ENCODE data around the gene PRSS8.

The PRSS8 gene

DNA sequence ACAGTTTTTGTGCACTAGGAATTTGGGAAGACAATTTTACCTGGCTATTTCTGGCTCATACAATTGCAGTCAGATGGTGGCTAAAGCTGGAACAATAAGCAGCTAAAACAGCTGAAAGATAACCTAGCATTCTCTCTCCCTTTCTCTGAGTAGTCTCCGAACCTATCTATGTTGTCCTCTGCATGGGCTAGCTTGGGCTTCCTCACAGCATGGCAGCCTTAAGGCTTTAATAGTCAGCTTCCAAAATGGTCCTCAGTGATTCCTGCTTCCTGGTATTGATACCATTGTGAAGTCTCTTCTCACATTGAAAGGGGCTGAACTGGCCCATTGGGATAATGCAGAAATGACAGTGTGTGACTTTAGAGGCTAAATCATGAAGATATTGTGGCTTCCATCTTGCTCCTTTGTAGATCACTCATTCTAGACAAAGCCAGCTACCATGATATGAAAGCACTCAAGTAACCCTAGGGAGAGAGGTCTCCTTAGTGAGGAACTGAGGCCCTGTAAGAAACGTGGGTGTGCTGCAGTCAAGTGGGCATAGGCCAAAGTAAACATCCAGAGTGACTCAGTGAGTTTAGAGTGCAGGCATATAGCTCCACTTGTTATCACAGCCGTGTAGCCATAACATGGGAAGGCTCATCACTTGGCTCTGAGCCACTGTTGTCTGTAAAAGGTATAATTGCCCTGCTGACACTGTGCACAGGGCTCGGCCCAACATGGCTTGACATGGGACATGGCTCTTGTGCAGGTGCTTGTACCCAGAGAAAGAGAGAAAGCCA lies 35.5 kb downstream of the PRSS8 start:
- no peak for DNase-seq

DNA sequence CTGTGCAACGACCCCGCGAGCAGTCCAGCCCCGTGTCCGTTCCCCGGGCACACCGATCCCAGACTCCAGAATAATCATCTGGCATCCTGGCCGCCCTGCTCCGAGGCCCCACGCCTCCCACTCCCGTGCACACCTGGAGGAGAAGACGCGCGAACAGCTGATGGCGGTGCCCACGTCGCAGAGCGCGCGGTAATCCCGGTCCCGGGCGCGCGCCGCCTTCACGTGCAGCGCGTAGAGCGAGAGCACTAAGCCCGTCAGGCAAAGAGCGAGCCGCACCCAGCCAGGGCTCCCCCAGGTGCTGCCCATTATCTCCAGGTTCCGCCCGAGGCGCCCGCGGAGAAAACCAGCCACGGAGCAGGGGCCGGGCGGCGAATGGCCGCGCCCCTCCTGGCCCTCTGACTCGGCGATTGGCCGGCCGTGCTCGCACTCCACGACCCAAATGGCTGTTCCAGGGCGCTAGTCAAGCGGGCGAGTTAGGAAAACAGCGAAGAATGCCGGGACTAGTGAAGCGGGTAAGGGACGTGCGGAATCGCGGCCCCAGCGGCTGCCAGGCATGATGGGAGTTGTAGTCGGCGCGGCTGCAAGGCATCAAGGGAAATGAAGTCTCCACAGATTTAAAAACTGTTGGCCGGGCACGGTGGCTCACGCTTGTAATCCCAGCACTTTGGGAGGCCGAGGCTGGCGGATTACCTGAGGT lies 41.0 kb downstream of the PRSS8 start, which contains the start of gene VKORC1:
VKORC1 (minus strand) TSS at position 374 of the 697 bp plus-strand sequence; CDS start at position 306, 68 bp downstream.
- DNase-seq, result peak; percentile 74

DNA sequence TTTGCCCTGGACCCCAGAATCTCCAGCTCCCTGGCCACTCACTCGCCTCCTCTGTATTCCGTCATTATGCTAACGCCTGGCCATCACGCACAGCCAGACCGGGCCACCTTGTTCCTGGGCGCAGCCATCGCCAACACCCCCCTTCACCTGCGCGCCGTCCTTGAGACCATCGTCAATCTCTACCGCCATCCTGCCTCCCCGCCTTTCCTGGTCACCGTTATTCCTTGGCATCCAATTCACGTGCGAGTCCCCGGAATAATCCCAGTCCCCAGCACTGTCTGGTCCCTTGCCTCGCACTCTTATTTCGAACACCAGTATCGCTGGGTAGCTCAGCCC lies 41.5 kb downstream of the PRSS8 start:
- no peak for DNase-seq

DNA sequence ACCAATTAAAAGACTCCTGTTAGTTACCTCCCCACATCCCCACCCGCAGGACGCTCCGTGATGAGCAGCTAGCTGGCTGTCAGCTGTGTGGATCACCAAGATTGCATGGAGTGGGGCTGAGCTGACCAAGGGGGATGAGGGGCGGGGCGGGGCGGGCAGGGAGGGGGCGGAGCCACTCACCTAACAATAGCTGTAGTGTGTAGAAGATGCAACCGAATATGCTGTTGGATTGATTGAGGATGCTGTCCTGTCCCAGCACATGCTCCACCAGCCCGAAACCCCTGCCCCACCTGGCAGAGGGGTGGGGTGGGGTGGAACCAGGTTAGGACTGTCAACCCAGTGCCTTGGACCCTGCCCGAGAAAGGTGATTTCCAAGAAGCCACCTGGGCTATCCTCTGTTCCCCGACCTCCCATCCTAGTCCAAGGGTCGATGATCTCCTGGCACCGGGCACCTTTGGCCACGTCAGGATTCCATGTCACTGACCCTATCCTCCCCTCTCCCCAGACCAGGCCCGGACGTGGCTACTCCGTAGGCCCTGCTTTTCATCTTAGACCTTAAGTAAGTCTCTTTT lies 42.3 kb downstream of the PRSS8 start:
- no peak for DNase-seq

DNA sequence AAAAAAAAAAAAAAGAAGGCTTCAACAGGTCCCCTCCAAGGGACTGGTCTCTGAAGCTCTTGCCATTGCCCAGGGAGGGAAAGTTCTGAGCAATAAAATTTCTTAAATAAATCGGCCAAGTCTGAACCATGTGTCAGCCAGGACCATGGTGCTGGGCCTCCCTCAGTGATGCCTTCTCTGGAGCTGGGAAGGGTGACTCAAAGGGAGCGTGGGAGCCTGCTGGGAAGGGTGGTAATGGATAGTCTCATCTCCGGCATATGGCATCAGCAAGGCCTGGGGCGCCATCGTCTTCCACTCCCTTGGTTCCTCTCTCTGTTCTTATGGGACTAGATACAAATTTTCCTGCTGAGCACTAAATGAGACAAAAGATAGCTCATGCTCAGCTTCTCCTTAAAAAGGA lies 43.2 kb downstream of the PRSS8 start:
- no peak for DNase-seq

- no peak for DNase-seq
These were observed 45.0 kb downstream of the PRSS8 start for GRCh38 chr16:31090540-31090939.

GRCh38 chr16:31089199-31089598 lies 46.3 kb downstream of the PRSS8 start:
- no peak for DNase-seq

GRCh38 chr16:31088459-31089183 lies 46.9 kb downstream of the PRSS8 start, which contains the start of gene PRSS53:
Gene PRSS53, minus strand, starts transcription at chr16:31088943. Its CDS starts 134 bp downstream, at chr16:31088809.
- no peak for DNase-seq

- no peak for DNase-seq
These were observed 47.6 kb downstream of the PRSS8 start for GRCh38 chr16:31087971-31088370.

DNA sequence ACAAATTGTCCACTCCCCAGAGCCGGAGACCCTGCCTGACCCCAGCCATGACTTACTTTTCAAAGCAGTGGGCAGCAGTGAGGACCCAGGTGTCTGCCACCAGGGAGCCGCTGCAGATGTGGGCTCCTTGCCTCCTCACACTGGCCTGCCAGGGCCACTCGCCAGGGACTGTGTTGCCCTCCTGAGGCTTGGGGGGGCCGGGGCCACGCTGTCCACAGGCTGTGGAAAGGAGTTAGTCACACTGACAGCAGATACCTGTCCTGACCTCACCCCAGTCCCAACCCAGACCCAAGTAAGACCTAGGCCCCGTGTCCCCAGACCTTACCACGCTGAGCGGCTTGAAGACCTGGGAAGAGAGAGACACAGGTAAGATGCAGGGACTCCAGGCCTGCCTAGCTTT lies 48.0 kb downstream of the PRSS8 start:
- no peak for DNase-seq

DNA sequence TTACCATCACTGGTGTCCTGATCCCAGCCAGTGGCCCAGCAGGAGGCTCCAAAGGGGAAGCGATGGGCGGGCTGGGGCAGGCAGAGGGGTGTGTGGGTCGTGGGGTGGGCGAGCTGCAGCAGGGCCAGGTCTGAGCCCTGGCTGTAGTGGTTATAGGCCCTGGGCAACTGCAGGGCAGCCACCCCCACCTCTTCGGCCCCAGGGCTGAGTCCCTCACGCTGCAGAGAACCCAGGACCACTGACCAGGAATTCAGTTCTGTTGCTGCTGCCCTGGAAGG lies 49.0 kb downstream of the PRSS8 start:
- DNase-seq, result no peak

DNA sequence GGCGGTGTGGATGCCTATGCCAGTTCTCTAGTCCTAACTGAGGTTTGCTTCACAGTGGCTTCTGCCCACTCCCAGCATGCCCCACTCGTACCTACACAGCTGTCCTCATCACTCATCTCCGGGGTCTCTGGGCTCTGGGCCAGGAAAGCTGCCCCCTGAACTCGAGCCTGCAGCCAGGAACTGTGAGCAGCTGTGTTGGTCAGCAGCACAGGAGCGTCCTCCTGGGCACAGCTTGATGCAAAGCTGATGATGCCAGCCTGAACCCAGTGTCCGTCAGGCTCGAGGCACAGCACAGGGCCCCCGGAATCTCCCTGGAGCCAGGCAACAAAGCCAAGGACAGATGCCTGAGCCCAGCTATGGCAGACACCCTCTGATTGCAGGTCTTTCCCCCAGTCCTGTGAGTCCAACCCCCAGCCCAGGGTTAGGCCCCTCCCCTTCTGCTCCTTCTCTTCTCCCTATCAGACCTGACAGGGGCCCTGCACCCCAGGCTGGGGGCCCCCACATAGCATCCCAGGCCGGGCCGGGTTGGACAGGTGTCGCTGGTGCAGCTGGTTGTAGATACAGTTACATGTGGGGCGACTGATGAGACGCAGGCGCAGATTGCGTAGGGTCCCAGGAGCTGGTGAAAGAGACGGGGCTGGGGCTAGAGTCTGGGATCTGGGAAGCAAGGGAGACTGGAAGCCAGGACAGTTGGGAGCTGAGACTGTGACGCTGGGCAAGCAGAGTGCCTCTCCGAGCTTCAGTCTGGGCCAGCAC lies 49.5 kb downstream of the PRSS8 start:
- DNase-seq, result no peak

DNA sequence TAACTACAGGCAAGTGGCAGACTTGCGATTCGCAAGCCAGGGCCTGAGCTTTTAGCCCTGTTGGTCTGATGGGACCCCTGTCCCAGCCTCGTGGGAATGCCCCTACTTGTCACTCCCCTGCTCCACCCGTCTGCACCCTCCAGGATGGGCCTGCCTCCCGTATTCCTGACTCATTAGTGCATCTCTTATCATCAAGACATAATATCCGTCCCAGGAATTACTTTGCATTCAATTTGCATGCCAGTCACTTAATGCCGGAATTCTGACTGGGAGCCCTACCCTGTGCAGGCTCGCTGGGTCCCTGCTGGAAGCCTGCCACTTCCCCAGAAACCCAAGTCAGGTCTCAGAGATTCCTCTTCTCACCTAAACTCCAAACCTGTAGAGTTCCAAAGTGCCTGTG lies 50.1 kb downstream of the PRSS8 start:
- no peak for DNase-seq

GRCh38 chr16:31084584-31085302 lies 50.8 kb downstream of the PRSS8 start:
- no peak for DNase-seq

- DNase-seq, result no peak
These were observed 51.5 kb downstream of the PRSS8 start for GRCh38 chr16:31083981-31084380.

GRCh38 chr16:31083556-31083955 lies 52.0 kb downstream of the PRSS8 start:
- DNase-seq, result no peak

- no peak for DNase-seq
These were observed 52.4 kb downstream of the PRSS8 start for GRCh38 chr16:31083081-31083480.

- DNase-seq, result no peak
These were observed 53.0 kb downstream of the PRSS8 start for GRCh38 chr16:31082368-31083045.
